SK-N-SH (cell line): ENCODE measurements around the gene PSMA3. TPM values are rescaled to one million over a fixed set of nuclear protein-coding genes. Genes with fewer than 3 reads are reported as not detected.

Experiments used
- CTCF ChIA-PET: fragments of 300-600, 350-600 bp; formaldehyde crosslinking; extraction: SDS; loops from one replicate; lab custom pipeline; 2021; lab: Yijun Ruan, JAX
- POLR2A ChIA-PET: fragments of 350-600 bp; sonication (Branson Sonifier 250); formaldehyde crosslinking; extraction: SDS; loops from one replicate; lab custom pipeline; 2020; ENCODE audit warnings: antibody characterized with exemption, inconsistent platforms; lab: Yijun Ruan, JAX
- DNase-seq: peaks from one replicate; pipeline ENCODE4 v3.0.0; 2012
- H2AFZ ChIP-seq: fragments of 200-600 bp; sonication (generic); 2 replicates; pipeline ENCODE4 v1.8.1; 2016; ENCODE audit warnings: antibody characterized with exemption, mild to moderate bottlenecking, low read depth
- H3F3A ChIP-seq: fragments of 200-600 bp; sonication (generic); replicated peaks from 2 replicates; pipeline ENCODE3; 2016; ENCODE audit warnings: antibody characterized with exemption, mild to moderate bottlenecking; ENCODE audit not compliant: insufficient read depth
- H3K27ac ChIP-seq, 2 experiments: fragments of 200-500 bp in 1 of 2; fragments of 200-600 bp in 1 of 2; sonication (Bioruptor generic) in 1 of 2; sonication (generic), shearing (Covaris generic) in 1 of 2; 2 replicates each; pipeline versions ENCODE4 v1.5.1 to v1.6.1; 2014 to 2016; ENCODE audit warnings: low read depth in 2 of 2, inconsistent platforms in 1 of 2, low read length in 1 of 2, mild to moderate bottlenecking in 1 of 2, mixed read lengths in 1 of 2
- H3K27me3 ChIP-seq: fragments of 200-600 bp; sonication (generic), shearing (Covaris generic); 2 replicates; pipeline ENCODE4 v1.6.1; 2016; ENCODE audit warnings: mixed run types; ENCODE audit not compliant: insufficient read depth
- H3K36me3 ChIP-seq, 2 experiments: fragments of 200-500 bp in 1 of 2; fragments of 200-600 bp in 1 of 2; sonication (Bioruptor generic) in 1 of 2; sonication (generic) in 1 of 2; replicated peaks in 1 of 2; 2 replicates each; pipeline versions ENCODE3 to v1.5.1; 2014 to 2016; ENCODE audit warnings: low read length in 1 of 2, mild to moderate bottlenecking in 1 of 2; ENCODE audit not compliant: insufficient read depth in 2 of 2, control insufficient read depth in 1 of 2
- H3K4me1 ChIP-seq, 2 experiments: fragments of 200-500 bp in 1 of 2; fragments of 200-600 bp in 1 of 2; sonication (Bioruptor generic) in 1 of 2; sonication (generic), shearing (Covaris generic) in 1 of 2; 2 replicates each; pipeline versions ENCODE4 v1.5.1 to v1.6.1; 2014 to 2016; ENCODE audit warnings: low read depth in 1 of 2, low read length in 1 of 2, mixed run types in 1 of 2; ENCODE audit not compliant: insufficient read depth in 2 of 2, control insufficient read depth in 1 of 2
- H3K4me2 ChIP-seq: fragments of 200-600 bp; sonication (generic), shearing (Covaris generic); 2 replicates; pipeline ENCODE4 v1.6.1; 2017; ENCODE audit warnings: mixed run types
- H3K4me3 ChIP-seq, 2 experiments: fragments of 200-500 bp in 1 of 2; fragments of 200-600 bp in 1 of 2; sonication (Bioruptor generic) in 1 of 2; sonication (generic), shearing (Covaris generic) in 1 of 2; 2 replicates each; pipeline versions ENCODE4 v1.5.1 to v1.8.1; 2014 to 2016; ENCODE audit warnings: low read depth in 2 of 2, inconsistent platforms in 1 of 2, low read length in 1 of 2, mild to moderate bottlenecking in 1 of 2, mixed read lengths in 1 of 2, moderate library complexity in 1 of 2
- H3K79me2 ChIP-seq: fragments of 200-600 bp; sonication (generic); 2 replicates; pipeline ENCODE4 v1.8.1; 2017; ENCODE audit warnings: mild to moderate bottlenecking; ENCODE audit not compliant: insufficient read depth
- H3K9ac ChIP-seq: fragments of 200-600 bp; sonication (generic); 2 replicates; pipeline ENCODE4 v1.6.1; 2017; ENCODE audit warnings: mixed run types
- H3K9me2 ChIP-seq: fragments of 200-600 bp; sonication (generic); 2 replicates; pipeline ENCODE4 v1.6.1; 2017; ENCODE audit warnings: mixed run types
- H3K9me3 ChIP-seq: fragments of 200-600 bp; sonication (generic); 2 replicates; pipeline ENCODE4 v1.6.1; 2017; ENCODE audit warnings: mixed run types, mild to moderate bottlenecking, moderate library complexity
- H4K20me1 ChIP-seq: fragments of 200-600 bp; sonication (generic); 2 replicates; pipeline ENCODE4 v1.6.1; 2017; ENCODE audit warnings: mild to moderate bottlenecking, mixed run types; ENCODE audit not compliant: insufficient read depth
- CHD2 ChIP-seq: fragments of 150-350 bp; IDR thresholded peaks from 2 replicates; pipeline ENCODE4 v1.6.1; 2018; ENCODE audit warnings: low read length; ENCODE audit not compliant: partially characterized antibody
- ELF1 ChIP-seq: IDR thresholded peaks from 2 replicates; pipeline ENCODE4 v1.4.0; 2012
- EP300 ChIP-seq, 2 experiments: IDR thresholded peaks; 2 replicates each; pipeline versions ENCODE4 v1.4.0 to v1.6.1; 2012; ENCODE audit warnings: borderline replicate concordance in 1 of 2, low read depth in 1 of 2, low read length in 1 of 2
- FOSL2 ChIP-seq: IDR thresholded peaks from 2 replicates; pipeline ENCODE4 v1.4.0; 2012; ENCODE audit warnings: low read depth, mild to moderate bottlenecking, moderate library complexity, borderline replicate concordance
- GABPA ChIP-seq: IDR thresholded peaks from 2 replicates; pipeline ENCODE4 v1.4.0; 2012; ENCODE audit warnings: low read depth, mild to moderate bottlenecking
- GATA2 ChIP-seq: sonication (generic); formaldehyde crosslinking; IDR thresholded peaks from 2 replicates; pipeline ENCODE4 v1.5.0; 2020; ENCODE audit warnings: mild to moderate bottlenecking, missing genetic modification reagents
- JUND ChIP-seq: IDR thresholded peaks from 2 replicates; pipeline ENCODE4 v1.4.0; 2012
- NFIC ChIP-seq: IDR thresholded peaks from 2 replicates; pipeline ENCODE4 v1.4.0; 2012; ENCODE audit warnings: borderline replicate concordance
- POLR2AphosphoS5 ChIP-seq: IDR thresholded peaks from 2 replicates; pipeline ENCODE4 v1.6.1; 2012; ENCODE audit warnings: low read depth, low read length
- RAD21 ChIP-seq: IDR thresholded peaks from 2 replicates; pipeline ENCODE4 v1.6.1; 2012; ENCODE audit warnings: mild to moderate bottlenecking, low read length
- RCOR1 ChIP-seq: fragments of 150-350 bp; IDR thresholded peaks from 2 replicates; pipeline ENCODE4 v1.6.1; 2017; ENCODE audit warnings: antibody characterized with exemption, low read length
- RXRA ChIP-seq: IDR thresholded peaks from 2 replicates; pipeline ENCODE4 v1.4.0; 2012; ENCODE audit warnings: low read depth, mild to moderate bottlenecking, borderline replicate concordance
- SIN3A ChIP-seq: IDR thresholded peaks from 2 replicates; pipeline ENCODE4 v1.6.1; 2012; ENCODE audit warnings: low read depth, mild to moderate bottlenecking, low read length, moderate library complexity, borderline replicate concordance
- TAF1 ChIP-seq: IDR thresholded peaks from 2 replicates; pipeline ENCODE4 v1.6.1; 2012; ENCODE audit warnings: low read depth, mild to moderate bottlenecking, low read length, moderate library complexity, borderline replicate concordance
- TCF12 ChIP-seq: IDR thresholded peaks from 2 replicates; pipeline ENCODE4 v1.4.0; 2012
- TEAD4 ChIP-seq: IDR thresholded peaks from 2 replicates; pipeline ENCODE4 v1.4.0; 2012; ENCODE audit warnings: mild to moderate bottlenecking, borderline replicate concordance; ENCODE audit not compliant: insufficient read depth
- WGBS: methylation state at CpG from one replicate; pipeline ENCODE4 v1.1.6; 2017; ENCODE audit warnings: low lambda C conversion rate; 5-methylcytosine and 5-hydroxymethylcytosine counted together
- polyA plus RNA-seq, 3 experiments: library from polyadenylated mRNA; depleted of rRNA; stranded (reverse); fragments of >200 nt; gene quantifications; 2 replicates each; pipeline ENCODE4 v1.2.3, GENCODE V29; 2012
- TF ChIP-seq, protein P1 (sequence below): IDR thresholded peaks from 2 replicates; pipeline ENCODE4; 2012
- TF ChIP-seq, protein P2 (sequence below): IDR thresholded peaks from 2 replicates; pipeline ENCODE4 v1.6.1; 2012; ENCODE audit warnings: mild to moderate bottlenecking, low read depth, low read length, moderate library complexity
- TF ChIP-seq, protein P3 (sequence below): IDR thresholded peaks from 2 replicates; pipeline ENCODE4 v1.4.0; 2012; ENCODE audit warnings: low read depth

The PSMA3 gene
- polyA plus RNA-seq, 1 of the 3 experiments (the other 2 are of a cell fraction): 203 TPM

DNA sequence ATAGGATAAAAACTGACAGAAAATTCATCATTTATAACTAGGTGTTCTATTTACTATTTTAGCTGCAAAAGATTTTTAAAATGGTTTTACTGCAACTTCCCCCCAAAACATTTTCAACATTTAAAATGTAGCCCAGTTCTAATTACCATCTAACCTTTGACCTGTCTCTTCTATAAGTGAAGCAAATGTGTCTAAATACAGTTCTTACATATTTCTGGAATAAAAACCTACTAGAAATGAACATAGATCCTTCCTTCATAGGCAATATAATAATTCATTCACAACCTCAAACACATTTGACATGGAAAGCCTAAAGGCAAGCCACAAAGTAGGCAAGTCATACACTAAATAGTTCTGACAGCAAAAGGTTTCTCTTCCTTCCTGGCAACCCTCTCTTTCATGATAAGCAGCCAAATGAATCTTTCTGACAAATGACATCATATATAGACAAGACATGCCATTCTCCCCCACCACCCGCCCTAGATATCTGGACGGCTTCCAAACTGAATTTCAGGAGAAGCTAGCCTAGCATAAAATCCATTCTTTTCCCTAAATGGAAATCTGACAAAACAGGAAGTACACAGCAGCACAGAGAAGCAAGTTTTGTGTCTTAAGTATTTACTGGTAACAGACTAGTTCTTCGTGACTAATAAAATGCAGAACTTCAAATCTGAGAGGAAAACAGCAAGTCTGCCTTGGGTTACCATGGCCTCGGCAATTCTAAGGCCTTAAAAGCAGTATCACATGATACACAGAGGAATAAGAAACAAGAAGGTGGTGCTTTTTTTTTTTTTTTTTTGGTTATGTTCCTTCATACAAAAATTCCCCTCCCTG, 36.5 kb downstream of the PSMA3 start:
- H3F3A ChIP-seq: peaks cover 30% of the 10 kb centered on the region
- H3K4me2 ChIP-seq: peak overlapping the region; percentile 21; the same call in 1 of the 2 replicates
- WGBS: 17% methylated on average over 4 of the region's 4 CpGs
- ChIA-PET POLR2A (no interaction called here), CTCF (no interaction called here)
- peaks cover 92% of the 10 kb centered on the region for H3K79me2 ChIP-seq
- H3K36me3 ChIP-seq: peaks cover 43 to 74% of the 10 kb centered on the region in 2 experiments
- H3K27ac ChIP-seq: peak overlapping the region; percentile 84 to 91
- no peak overlapping the region for H3K4me3 ChIP-seq
- no peak overlapping the region for H2AFZ ChIP-seq
- peak; percentile 33 for DNase-seq
- H3K9me3 ChIP-seq: no peaks in the 10 kb centered on the region
- H3K9me2 ChIP-seq: no peaks in the 10 kb centered on the region
- no peaks in the 10 kb centered on the region for H3K27me3 ChIP-seq
- H3K4me1 ChIP-seq: peaks cover 11 to 18% of the 10 kb centered on the region in 2 experiments; a peak in 3 of 4 replicates
- H4K20me1 ChIP-seq: peaks cover 28% of the 10 kb centered on the region
- H3K9ac ChIP-seq: peak overlapping the region; percentile 49
- TF ChIP-seq, protein P1, sequence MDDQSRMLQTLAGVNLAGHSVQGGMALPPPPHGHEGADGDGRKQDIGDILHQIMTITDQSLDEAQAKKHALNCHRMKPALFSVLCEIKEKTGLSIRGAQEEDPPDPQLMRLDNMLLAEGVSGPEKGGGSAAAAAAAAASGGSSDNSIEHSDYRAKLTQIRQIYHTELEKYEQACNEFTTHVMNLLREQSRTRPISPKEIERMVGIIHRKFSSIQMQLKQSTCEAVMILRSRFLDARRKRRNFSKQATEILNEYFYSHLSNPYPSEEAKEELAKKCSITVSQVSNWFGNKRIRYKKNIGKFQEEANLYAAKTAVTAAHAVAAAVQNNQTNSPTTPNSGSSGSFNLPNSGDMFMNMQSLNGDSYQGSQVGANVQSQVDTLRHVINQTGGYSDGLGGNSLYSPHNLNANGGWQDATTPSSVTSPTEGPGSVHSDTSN: peak; percentile 96
- TF ChIP-seq CHD2 (no peak), JUND (peak; percentile 75), NFIC (peak; percentile 90), POLR2AphosphoS5 (peak; percentile 77), RCOR1 (no peak), ELF1 (peak; percentile 39; the same call in 1 of the 2 replicates), TCF12 (peak; percentile 78), FOSL2 (peak; percentile 45; the same call in 1 of the 2 replicates), RAD21 (no peak), TAF1 (no peak), TEAD4 (0 out of 2 replicates have a peak, but pooled peaks have one; percentile 41), GABPA (0 out of 2 replicates have a peak, but pooled peaks have one; percentile 21), GATA2 (no peak), SIN3A (0 out of 2 replicates have a peak, but pooled peaks have one; percentile 27), RXRA (0 out of 2 replicates have a peak, but pooled peaks have one; percentile 18), EP300 (IDR thresholded peaks at IDR 0.05; ENCODE audit: borderline replicate concordance in 1 of 2, low read depth in 1 of 2, low read length in 1 of 2) (peak; percentile 58 to 62; a peak in 3 of 4 replicates)
- TF ChIP-seq, protein P2, sequence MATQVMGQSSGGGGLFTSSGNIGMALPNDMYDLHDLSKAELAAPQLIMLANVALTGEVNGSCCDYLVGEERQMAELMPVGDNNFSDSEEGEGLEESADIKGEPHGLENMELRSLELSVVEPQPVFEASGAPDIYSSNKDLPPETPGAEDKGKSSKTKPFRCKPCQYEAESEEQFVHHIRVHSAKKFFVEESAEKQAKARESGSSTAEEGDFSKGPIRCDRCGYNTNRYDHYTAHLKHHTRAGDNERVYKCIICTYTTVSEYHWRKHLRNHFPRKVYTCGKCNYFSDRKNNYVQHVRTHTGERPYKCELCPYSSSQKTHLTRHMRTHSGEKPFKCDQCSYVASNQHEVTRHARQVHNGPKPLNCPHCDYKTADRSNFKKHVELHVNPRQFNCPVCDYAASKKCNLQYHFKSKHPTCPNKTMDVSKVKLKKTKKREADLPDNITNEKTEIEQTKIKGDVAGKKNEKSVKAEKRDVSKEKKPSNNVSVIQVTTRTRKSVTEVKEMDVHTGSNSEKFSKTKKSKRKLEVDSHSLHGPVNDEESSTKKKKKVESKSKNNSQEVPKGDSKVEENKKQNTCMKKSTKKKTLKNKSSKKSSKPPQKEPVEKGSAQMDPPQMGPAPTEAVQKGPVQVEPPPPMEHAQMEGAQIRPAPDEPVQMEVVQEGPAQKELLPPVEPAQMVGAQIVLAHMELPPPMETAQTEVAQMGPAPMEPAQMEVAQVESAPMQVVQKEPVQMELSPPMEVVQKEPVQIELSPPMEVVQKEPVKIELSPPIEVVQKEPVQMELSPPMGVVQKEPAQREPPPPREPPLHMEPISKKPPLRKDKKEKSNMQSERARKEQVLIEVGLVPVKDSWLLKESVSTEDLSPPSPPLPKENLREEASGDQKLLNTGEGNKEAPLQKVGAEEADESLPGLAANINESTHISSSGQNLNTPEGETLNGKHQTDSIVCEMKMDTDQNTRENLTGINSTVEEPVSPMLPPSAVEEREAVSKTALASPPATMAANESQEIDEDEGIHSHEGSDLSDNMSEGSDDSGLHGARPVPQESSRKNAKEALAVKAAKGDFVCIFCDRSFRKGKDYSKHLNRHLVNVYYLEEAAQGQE: no peak
- TF ChIP-seq, protein P3, sequence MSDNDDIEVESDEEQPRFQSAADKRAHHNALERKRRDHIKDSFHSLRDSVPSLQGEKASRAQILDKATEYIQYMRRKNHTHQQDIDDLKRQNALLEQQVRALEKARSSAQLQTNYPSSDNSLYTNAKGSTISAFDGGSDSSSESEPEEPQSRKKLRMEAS: peak; percentile 22; the same call in 1 of the 2 replicates
